Measurements from ENCODE around the gene PLPP3.

PLPP3 gene

DNA sequence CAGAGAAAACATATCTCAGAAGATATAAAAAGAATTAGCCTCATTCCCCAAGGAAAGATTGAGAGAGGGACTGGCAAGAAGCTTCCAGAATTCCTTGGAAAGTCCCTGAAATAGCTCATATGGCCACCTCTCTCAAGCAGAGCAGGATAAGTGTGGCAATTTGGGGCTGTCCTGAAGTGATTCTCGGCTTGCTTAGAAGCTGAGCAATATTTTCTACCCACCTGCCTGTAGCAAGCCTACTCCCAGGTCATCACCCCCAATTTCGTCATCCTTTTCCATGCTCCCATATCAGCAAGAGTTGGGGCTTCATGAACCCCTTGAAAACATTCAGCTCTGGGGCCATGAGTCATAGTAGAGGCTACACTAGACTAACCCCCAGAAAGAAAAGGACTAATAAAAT lies 131.5 kb downstream of the PLPP3 start:
- no peak for TF ChIP-seq TAF1 (IDR thresholded peaks at IDR 0.05; ENCODE audit: borderline replicate concordance, insufficient read depth, low read length)

DNA sequence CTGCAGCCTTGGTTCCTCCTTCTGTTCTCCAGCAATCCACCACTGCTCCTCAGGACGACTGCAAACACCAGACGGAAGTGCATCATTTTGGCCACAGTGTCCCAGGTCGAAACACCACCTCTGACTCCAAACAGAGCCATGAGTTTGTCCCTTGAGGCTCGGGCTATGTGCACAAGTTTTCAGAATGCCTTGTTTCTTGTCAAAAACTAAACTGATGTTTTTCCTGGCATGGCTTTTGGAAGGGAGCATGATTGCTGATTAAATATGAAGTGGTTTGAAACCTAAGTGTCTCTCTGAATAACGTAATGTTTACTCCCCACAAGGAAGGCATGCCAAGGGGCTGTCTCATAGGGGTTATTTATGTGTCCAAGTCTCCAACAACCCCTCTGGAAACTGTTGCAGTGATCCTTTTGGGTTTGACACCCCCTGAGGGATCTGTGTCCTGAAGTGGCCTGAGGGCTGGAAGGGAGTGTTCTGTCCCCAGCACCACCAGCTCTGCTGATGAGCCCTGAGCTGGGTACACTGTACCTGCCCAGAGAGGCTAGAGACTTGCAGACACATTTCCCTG lies 132.7 kb downstream of the PLPP3 start:
- no peak for TF ChIP-seq SIN3A (IDR thresholded peaks at IDR 0.05; ENCODE audit: borderline replicate concordance, insufficient read depth, low read length)
- TF ChIP-seq FOXP2 (optimal IDR thresholded peaks at IDR 0.05; ENCODE audit: borderline replicate concordance, extremely low read depth, extremely low read length, insufficient read depth), result no peak
- TF ChIP-seq TAF1 (IDR thresholded peaks at IDR 0.05; ENCODE audit: borderline replicate concordance, insufficient read depth, low read length), result no peak
- TF ChIP-seq POLR2AphosphoS5 (IDR thresholded peaks at IDR 0.05; ENCODE audit: low read depth, low read length), result no peak
- TF ChIP-seq, protein P1, sequence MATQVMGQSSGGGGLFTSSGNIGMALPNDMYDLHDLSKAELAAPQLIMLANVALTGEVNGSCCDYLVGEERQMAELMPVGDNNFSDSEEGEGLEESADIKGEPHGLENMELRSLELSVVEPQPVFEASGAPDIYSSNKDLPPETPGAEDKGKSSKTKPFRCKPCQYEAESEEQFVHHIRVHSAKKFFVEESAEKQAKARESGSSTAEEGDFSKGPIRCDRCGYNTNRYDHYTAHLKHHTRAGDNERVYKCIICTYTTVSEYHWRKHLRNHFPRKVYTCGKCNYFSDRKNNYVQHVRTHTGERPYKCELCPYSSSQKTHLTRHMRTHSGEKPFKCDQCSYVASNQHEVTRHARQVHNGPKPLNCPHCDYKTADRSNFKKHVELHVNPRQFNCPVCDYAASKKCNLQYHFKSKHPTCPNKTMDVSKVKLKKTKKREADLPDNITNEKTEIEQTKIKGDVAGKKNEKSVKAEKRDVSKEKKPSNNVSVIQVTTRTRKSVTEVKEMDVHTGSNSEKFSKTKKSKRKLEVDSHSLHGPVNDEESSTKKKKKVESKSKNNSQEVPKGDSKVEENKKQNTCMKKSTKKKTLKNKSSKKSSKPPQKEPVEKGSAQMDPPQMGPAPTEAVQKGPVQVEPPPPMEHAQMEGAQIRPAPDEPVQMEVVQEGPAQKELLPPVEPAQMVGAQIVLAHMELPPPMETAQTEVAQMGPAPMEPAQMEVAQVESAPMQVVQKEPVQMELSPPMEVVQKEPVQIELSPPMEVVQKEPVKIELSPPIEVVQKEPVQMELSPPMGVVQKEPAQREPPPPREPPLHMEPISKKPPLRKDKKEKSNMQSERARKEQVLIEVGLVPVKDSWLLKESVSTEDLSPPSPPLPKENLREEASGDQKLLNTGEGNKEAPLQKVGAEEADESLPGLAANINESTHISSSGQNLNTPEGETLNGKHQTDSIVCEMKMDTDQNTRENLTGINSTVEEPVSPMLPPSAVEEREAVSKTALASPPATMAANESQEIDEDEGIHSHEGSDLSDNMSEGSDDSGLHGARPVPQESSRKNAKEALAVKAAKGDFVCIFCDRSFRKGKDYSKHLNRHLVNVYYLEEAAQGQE (IDR thresholded peaks at IDR 0.05; ENCODE audit: insufficient read depth in 1 of 2, low read depth in 2 of 2, low read length in 2 of 2), result no peak

DNA sequence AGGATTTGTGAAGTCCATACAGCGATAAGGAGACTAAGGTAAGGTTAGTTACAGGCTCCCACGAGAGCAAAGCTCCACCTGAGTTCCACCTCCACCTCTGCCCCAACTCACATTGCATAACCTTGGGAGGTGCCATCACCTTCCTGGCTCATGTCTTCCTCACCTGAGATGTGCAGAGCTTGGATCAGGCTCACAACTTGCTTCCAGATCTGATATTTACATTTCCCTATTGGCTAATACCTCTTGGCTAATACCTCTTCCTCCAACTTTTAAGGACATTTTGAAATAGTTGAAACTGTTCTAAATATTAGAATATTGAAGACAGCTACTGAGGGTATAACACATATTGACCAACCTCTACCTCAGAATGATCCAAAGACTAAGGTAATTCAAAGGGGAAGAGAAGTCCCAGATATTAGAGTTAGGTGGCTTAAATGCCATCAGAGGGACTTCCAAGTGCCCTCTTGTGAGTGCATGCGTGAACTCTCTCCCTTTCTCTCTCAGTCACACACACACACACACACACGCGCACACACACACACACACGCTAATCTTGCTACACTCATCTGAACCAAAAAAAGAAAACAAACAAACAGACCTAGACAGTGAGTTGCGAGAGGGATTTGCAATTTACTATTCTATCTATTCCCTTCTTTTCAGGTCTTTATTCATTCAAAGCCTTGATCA lies 134.3 kb downstream of the PLPP3 start:
- TF ChIP-seq SIN3A (IDR thresholded peaks at IDR 0.05; ENCODE audit: borderline replicate concordance, insufficient read depth, low read length) (no peak), POLR2AphosphoS5 (IDR thresholded peaks at IDR 0.05; ENCODE audit: low read depth, low read length) (no peak), TAF1 (IDR thresholded peaks at IDR 0.05; ENCODE audit: borderline replicate concordance, insufficient read depth, low read length) (no peak), FOXP2 (optimal IDR thresholded peaks at IDR 0.05; ENCODE audit: borderline replicate concordance, extremely low read depth, extremely low read length, insufficient read depth) (no peak)
- TF ChIP-seq, protein P1 (IDR thresholded peaks at IDR 0.05; ENCODE audit: insufficient read depth in 1 of 2, low read depth in 2 of 2, low read length in 2 of 2), result no peak

All from PFSK-1 (cell line).